HL-60 (cell line): ENCODE data around the gene POMP.

Experiments used
- CTCF ChIP-seq: IDR thresholded peaks from one replicate; pipeline ENCODE4 v1.5.1; 2011; ENCODE audit warnings: low read length, control low read depth, inconsistent platforms; ENCODE audit not compliant: insufficient read depth
- POLR2AphosphoS5 ChIP-seq: IDR thresholded peaks from 2 replicates; pipeline ENCODE4 v1.6.1; 2012; ENCODE audit warnings: low read depth
- REST ChIP-seq: IDR thresholded peaks from 2 replicates; pipeline ENCODE4 v1.6.1; 2012; ENCODE audit warnings: low read depth; ENCODE audit not compliant: insufficient replicate concordance

DNA sequence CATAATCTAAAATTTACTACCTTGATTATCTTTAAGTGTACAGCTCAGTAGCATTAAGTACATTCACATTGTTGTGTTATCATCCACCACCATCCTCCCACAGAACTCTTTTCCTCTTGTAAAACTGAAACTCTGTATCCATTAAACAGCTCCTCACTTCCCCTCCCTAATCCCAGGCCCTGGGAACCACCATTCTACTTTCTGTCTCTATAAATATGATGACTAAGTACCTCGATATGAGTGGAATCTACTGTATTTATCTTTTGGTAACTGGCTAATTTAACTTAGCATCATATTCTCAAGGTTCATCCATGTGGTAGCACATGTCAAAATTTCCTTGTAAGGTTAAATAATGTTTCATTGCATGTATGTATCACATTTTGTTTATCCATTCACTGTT is 49.0 kb upstream of the POMP start:
- TF ChIP-seq REST (no peak), CTCF (no peak), POLR2AphosphoS5 (no peak)
